Astrocyte of the spinal cord (primary cell): ENCODE results near the gene EPHB3.

ENCODE experiments used
- DNase-seq: peaks from one replicate; pipeline ENCODE4 v3.0.0; 2011; ENCODE audit warnings: low read depth, low spot score
- H3K4me3 ChIP-seq: 2 replicates; pipeline ENCODE4 v1.5.1; 2011; ENCODE audit warnings: low read depth, mild to moderate bottlenecking, low read length, moderate library complexity
- CTCF ChIP-seq: IDR thresholded peaks from 2 replicates; pipeline ENCODE4 v1.5.1; 2012; ENCODE audit warnings: low read depth, mild to moderate bottlenecking, low read length, inconsistent platforms
- in situ Hi-C: cut with HindIII; loops from 2 replicates; pipeline ENCODE4 v1.10.0; 2017; ENCODE audit warnings: low sequenced_read_pairs

EPHB3 gene

GRCh38 chr3:184538666-184539431 lies 22.7 kb upstream of the EPHB3 start:
- H3K4me3 ChIP-seq = no peak overlapping the region
- TF ChIP-seq CTCF = no peak
- DNase-seq = no peak
- in situ Hi-C loops = no loop called here

- in situ Hi-C loops = no loop called here
- DNase-seq = no peak
- no peak for TF ChIP-seq CTCF
- H3K4me3 ChIP-seq = no peak overlapping the region
Measured at GRCh38 chr3:184539801-184540435, 21.7 kb upstream of the EPHB3 start.

GRCh38 chr3:184540777-184541681 lies 20.6 kb upstream of the EPHB3 start:
- peak; percentile 83 for TF ChIP-seq CTCF
- in situ Hi-C loops = no loop called here
- H3K4me3 ChIP-seq = no peak overlapping the region
- DNase-seq = peak; percentile 39

GRCh38 chr3:184541886-184542562 lies 19.6 kb upstream of the EPHB3 start:
- in situ Hi-C loops = no loop called here
- DNase-seq = no peak
- H3K4me3 ChIP-seq = no peak overlapping the region
- no peak for TF ChIP-seq CTCF

GRCh38 chr3:184542577-184542976 lies 19.0 kb upstream of the EPHB3 start:
- in situ Hi-C loops = no loop called here
- no peak for DNase-seq
- H3K4me3 ChIP-seq = no peak overlapping the region
- no peak for TF ChIP-seq CTCF

- H3K4me3 ChIP-seq = no peak overlapping the region
- no peak for TF ChIP-seq CTCF
- DNase-seq = no peak
- in situ Hi-C loops = no loop called here
Measured at GRCh38 chr3:184543256-184543655, 18.3 kb upstream of the EPHB3 start.
